ENCODE data around the gene ASB2. TPM values are rescaled to one million over a fixed set of nuclear protein-coding genes. Genes with fewer than 3 reads are reported as not detected.

ASB2 gene
- total and polyA plus RNA-seq, 2 of the 13 experiments (the other 11 are each of a cell fraction or from before 2014, with no cell fraction given): 0.82 to 4.1 TPM

DNA sequence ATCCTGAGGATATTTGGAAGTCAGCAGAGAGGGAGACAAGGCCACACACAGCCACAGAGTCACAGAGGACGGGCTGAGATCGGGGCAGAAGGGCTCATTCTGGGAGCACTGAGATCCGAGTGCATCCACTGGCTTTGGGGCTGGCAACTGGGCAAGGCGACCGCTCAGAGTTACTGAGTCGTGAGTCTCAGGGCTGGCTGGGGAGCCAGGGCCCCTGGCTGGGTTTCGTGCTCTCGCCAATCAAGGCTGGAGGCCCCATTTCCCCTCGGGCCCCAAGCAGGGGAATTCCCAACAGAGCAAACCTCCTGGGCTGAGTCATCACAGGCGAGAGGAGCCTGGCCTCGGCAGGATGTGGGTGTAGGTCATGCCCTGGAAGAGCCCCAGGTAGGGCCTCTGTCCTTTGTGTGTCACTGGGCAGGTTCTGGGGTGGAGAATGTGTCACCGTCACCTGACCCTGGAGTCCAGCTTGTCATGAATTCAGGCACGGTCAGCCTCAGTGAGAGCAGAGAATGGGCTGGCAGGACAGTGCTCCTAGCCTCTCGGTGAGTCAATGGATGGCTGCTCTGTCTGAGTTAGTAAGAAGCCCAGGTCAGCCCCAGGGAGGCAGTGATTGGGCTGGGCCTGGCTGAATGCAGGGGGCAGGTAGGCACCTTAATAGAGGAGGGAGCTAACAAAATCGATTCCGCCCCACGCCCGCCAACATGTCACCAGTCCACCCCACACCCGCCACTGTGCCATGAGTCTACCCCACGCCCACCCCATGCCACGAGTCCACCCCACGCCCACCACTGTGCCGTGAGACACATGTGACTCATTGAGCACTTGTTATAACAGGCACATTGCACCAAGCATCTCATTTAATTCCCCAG is 16.9 kb downstream of the ASB2 start (continued):
- peak; percentile 68 for TF ChIP-seq ZNF883 (CRISPR knock-in tag; IDR thresholded peaks at IDR 0.05; ENCODE audit: not compliant biosample characterization)
- TF ChIP-seq, protein P1, sequence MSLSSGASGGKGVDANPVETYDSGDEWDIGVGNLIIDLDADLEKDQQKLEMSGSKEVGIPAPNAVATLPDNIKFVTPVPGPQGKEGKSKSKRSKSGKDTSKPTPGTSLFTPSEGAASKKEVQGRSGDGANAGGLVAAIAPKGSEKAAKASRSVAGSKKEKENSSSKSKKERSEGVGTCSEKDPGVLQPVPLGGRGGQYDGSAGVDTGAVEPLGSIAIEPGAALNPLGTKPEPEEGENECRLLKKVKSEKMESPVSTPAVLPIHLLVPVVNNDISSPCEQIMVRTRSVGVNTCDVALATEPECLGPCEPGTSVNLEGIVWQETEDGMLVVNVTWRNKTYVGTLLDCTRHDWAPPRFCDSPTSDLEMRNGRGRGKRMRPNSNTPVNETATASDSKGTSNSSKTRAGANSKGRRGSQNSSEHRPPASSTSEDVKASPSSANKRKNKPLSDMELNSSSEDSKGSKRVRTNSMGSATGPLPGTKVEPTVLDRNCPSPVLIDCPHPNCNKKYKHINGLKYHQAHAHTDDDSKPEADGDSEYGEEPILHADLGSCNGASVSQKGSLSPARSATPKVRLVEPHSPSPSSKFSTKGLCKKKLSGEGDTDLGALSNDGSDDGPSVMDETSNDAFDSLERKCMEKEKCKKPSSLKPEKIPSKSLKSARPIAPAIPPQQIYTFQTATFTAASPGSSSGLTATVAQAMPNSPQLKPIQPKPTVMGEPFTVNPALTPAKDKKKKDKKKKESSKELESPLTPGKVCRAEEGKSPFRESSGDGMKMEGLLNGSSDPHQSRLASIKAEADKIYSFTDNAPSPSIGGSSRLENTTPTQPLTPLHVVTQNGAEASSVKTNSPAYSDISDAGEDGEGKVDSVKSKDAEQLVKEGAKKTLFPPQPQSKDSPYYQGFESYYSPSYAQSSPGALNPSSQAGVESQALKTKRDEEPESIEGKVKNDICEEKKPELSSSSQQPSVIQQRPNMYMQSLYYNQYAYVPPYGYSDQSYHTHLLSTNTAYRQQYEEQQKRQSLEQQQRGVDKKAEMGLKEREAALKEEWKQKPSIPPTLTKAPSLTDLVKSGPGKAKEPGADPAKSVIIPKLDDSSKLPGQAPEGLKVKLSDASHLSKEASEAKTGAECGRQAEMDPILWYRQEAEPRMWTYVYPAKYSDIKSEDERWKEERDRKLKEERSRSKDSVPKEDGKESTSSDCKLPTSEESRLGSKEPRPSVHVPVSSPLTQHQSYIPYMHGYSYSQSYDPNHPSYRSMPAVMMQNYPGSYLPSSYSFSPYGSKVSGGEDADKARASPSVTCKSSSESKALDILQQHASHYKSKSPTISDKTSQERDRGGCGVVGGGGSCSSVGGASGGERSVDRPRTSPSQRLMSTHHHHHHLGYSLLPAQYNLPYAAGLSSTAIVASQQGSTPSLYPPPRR (CRISPR knock-in tag; IDR thresholded peaks at IDR 0.05; ENCODE audit: borderline replicate concordance): peak; percentile 94
- no peak for TF ChIP-seq ZNF30 (CRISPR knock-in tag; IDR thresholded peaks at IDR 0.05)
- TF ChIP-seq CENPT (CRISPR knock-in tag; IDR thresholded peaks at IDR 0.05; ENCODE audit: low read depth): no peak
- TF ChIP-seq ZNF83 (CRISPR knock-in tag; IDR thresholded peaks at IDR 0.05; ENCODE audit: borderline replicate concordance): no peak
- peak; percentile 66; the same call in 1 of the 2 replicates for TF ChIP-seq DRAP1 (CRISPR knock-in tag; IDR thresholded peaks at IDR 0.05)
- no peak for TF ChIP-seq KLF13 (CRISPR knock-in tag; IDR thresholded peaks at IDR 0.05)
- TF ChIP-seq, protein P2, sequence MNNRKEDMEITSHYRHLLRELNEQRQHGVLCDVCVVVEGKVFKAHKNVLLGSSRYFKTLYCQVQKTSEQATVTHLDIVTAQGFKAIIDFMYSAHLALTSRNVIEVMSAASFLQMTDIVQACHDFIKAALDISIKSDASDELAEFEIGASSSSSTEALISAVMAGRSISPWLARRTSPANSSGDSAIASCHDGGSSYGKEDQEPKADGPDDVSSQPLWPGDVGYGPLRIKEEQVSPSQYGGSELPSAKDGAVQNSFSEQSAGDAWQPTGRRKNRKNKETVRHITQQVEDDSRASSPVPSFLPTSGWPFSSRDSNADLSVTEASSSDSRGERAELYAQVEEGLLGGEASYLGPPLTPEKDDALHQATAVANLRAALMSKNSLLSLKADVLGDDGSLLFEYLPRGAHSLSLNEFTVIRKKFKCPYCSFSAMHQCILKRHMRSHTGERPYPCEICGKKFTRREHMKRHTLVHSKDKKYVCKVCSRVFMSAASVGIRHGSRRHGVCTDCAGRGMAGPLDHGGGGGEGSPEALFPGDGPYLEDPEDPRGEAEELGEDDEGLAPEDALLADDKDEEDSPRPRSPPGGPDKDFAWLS (CRISPR knock-in tag; IDR thresholded peaks at IDR 0.05; ENCODE audit: borderline replicate concordance): no peak
- TF ChIP-seq MBNL3 (CRISPR knock-in tag; conservative IDR thresholded peaks at IDR 0.05): no peak
- peak; percentile 97 for TF ChIP-seq FOSL1 (CRISPR knock-in tag; IDR thresholded peaks at IDR 0.05; ENCODE audit: borderline replicate concordance)
- TF ChIP-seq ZNF343 (CRISPR knock-in tag; IDR thresholded peaks at IDR 0.05): 0 out of 2 replicates have a peak, but pooled peaks have one; percentile 78
- TF ChIP-seq, protein P3, sequence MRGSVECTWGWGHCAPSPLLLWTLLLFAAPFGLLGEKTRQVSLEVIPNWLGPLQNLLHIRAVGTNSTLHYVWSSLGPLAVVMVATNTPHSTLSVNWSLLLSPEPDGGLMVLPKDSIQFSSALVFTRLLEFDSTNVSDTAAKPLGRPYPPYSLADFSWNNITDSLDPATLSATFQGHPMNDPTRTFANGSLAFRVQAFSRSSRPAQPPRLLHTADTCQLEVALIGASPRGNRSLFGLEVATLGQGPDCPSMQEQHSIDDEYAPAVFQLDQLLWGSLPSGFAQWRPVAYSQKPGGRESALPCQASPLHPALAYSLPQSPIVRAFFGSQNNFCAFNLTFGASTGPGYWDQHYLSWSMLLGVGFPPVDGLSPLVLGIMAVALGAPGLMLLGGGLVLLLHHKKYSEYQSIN (CRISPR knock-in tag; IDR thresholded peaks at IDR 0.05; ENCODE audit: borderline replicate concordance): no peak
- TF ChIP-seq ZNF430 (CRISPR knock-in tag; IDR thresholded peaks at IDR 0.05): peak; percentile 77; the same call in 1 of the 2 replicates
- TF ChIP-seq MAZ (IDR thresholded peaks at IDR 0.05; ENCODE audit: borderline replicate concordance, low read depth, low read length): 0 out of 2 replicates have a peak, but pooled peaks have one; percentile 56
- TF ChIP-seq MAZ (CRISPR knock-in tag; IDR thresholded peaks at IDR 0.05; ENCODE audit: low read depth): peak; percentile 66
- no peak for TF ChIP-seq ZBTB42 (CRISPR knock-in tag; IDR thresholded peaks at IDR 0.05)
- TF ChIP-seq, protein P4, sequence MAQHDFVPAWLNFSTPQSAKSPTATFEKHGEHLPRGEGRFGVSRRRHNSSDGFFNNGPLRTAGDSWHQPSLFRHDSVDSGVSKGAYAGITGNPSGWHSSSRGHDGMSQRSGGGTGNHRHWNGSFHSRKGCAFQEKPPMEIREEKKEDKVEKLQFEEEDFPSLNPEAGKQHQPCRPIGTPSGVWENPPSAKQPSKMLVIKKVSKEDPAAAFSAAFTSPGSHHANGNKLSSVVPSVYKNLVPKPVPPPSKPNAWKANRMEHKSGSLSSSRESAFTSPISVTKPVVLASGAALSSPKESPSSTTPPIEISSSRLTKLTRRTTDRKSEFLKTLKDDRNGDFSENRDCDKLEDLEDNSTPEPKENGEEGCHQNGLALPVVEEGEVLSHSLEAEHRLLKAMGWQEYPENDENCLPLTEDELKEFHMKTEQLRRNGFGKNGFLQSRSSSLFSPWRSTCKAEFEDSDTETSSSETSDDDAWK (CRISPR knock-in tag; IDR thresholded peaks at IDR 0.05): no peak
- peak; percentile 82 for TF ChIP-seq BHLHE40 (IDR thresholded peaks at IDR 0.05; ENCODE audit: low read length)
- TF ChIP-seq HNRNPLL (IDR thresholded peaks at IDR 0.05; ENCODE audit: low read depth, low read length, poor library complexity, severe bottlenecking): no peak
